Measurements from ENCODE around the gene KHDC4.

Gene KHDC4

DNA sequence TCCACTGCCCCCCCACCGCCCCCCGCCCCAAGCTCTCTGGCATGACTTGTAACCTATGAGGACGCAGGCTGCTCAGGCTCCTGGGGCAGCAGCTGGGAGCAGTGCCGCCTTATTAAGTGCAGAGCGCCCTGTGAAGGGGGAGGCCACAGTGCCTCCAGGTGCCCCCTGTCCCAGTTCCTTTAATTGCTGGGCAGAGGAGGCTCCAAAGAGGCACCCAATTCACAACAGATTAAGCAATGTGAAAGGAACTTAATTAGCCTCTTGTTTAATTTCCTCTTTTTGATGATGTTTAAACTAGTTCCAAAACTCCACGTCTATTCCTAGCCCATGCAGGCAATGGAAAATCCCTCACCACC, 10.2 kb upstream of the KHDC4 start (continued):
- TF ChIP-seq, protein P1, sequence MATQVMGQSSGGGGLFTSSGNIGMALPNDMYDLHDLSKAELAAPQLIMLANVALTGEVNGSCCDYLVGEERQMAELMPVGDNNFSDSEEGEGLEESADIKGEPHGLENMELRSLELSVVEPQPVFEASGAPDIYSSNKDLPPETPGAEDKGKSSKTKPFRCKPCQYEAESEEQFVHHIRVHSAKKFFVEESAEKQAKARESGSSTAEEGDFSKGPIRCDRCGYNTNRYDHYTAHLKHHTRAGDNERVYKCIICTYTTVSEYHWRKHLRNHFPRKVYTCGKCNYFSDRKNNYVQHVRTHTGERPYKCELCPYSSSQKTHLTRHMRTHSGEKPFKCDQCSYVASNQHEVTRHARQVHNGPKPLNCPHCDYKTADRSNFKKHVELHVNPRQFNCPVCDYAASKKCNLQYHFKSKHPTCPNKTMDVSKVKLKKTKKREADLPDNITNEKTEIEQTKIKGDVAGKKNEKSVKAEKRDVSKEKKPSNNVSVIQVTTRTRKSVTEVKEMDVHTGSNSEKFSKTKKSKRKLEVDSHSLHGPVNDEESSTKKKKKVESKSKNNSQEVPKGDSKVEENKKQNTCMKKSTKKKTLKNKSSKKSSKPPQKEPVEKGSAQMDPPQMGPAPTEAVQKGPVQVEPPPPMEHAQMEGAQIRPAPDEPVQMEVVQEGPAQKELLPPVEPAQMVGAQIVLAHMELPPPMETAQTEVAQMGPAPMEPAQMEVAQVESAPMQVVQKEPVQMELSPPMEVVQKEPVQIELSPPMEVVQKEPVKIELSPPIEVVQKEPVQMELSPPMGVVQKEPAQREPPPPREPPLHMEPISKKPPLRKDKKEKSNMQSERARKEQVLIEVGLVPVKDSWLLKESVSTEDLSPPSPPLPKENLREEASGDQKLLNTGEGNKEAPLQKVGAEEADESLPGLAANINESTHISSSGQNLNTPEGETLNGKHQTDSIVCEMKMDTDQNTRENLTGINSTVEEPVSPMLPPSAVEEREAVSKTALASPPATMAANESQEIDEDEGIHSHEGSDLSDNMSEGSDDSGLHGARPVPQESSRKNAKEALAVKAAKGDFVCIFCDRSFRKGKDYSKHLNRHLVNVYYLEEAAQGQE (tag by site-specific recombination; IDR thresholded peaks at IDR 0.05) = no peak
- TF ChIP-seq KLF9 (tag by site-specific recombination; IDR thresholded peaks at IDR 0.05; ENCODE audit: low read depth) = no peak

DNA sequence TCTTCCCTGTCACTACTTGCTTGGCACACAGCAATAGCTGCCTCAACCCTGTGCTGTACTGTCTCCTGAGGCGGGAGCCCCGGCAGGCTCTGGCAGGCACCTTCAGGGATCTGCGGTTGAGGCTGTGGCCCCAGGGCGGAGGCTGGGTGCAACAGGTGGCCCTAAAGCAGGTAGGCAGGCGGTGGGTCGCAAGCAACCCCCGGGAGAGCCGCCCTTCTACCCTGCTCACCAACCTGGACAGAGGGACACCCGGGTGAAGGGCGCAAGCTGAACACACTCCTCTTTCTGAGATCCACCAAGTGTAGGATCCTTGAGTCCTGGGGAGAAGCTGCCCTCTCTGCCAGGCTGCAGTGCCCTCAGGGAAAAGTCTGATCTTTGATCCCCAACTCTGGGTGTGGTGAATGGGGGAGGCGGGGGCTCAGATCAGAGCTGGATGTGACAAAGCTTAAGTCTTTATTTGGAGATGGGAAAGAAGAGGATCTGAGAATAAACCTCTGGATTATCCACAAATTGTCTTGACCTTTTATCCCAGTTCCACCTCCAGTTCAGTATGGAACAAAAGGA, 8.4 kb upstream of the KHDC4 start:
- CTCF ChIA-PET = interaction anchor here (0.6 to 1.9 kb wide), 5 partner anchors 10 to 179 kb away, joined by 3 to 6 read pairs (median 3); no protein-coding TSS in a partner anchor

DNA sequence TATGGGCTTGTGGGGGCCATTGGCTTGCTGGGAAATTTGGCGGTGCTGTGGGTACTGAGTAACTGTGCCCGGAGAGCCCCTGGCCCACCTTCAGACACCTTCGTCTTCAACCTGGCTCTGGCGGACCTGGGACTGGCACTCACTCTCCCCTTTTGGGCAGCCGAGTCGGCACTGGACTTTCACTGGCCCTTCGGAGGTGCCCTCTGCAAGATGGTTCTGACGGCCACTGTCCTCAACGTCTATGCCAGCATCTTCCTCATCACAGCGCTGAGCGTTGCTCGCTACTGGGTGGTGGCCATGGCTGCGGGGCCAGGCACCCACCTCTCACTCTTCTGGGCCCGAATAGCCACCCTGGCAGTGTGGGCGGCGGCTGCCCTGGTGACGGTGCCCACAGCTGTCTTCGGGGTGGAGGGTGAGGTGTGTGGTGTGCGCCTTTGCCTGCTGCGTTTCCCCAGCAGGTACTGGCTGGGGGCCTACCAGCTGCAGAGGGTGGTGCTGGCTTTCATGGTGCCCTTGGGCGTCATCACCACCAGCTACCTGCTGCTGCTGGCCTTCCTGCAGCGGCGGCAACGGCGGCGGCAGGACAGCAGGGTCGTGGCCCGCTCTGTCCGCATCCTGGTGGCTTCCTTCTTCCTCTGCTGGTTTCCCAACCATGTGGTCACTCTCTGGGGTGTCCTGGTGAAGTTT, 7.8 kb upstream of the KHDC4 start:
- TF ChIP-seq, protein P2, sequence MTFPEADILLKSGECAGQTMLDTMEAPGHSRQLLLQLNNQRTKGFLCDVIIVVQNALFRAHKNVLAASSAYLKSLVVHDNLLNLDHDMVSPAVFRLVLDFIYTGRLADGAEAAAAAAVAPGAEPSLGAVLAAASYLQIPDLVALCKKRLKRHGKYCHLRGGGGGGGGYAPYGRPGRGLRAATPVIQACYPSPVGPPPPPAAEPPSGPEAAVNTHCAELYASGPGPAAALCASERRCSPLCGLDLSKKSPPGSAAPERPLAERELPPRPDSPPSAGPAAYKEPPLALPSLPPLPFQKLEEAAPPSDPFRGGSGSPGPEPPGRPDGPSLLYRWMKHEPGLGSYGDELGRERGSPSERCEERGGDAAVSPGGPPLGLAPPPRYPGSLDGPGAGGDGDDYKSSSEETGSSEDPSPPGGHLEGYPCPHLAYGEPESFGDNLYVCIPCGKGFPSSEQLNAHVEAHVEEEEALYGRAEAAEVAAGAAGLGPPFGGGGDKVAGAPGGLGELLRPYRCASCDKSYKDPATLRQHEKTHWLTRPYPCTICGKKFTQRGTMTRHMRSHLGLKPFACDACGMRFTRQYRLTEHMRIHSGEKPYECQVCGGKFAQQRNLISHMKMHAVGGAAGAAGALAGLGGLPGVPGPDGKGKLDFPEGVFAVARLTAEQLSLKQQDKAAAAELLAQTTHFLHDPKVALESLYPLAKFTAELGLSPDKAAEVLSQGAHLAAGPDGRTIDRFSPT (tag by site-specific recombination; IDR thresholded peaks at IDR 0.05) = 0 out of 2 replicates have a peak, but pooled peaks have one; percentile 45
- no peak for TF ChIP-seq ZFP41 (tag by site-specific recombination; IDR thresholded peaks at IDR 0.05; ENCODE audit: borderline replicate concordance)
- Histone ChIP-seq H3K27ac (ENCODE audit: extremely low read depth, low read depth, low read length) (peak overlapping the region; percentile 81), H3K36me3 (ENCODE audit: control insufficient read depth in 2 of 2, insufficient read depth in 1 of 2, low read length in 2 of 2) (peaks cover 0 to 10% of the 10 kb centered on the region in 2 experiments; a peak in 1 of 3 replicates), H3K9me3 (ENCODE audit: control insufficient read depth, insufficient read depth, low read depth, low read length) (no peaks in the 10 kb centered on the region), H3K4me1 (ENCODE audit: control insufficient read depth, insufficient read depth, low read length) (peaks cover 19% of the 10 kb centered on the region), H3K4me3 (ENCODE audit: low read depth, low read length) (no peak overlapping the region)
- POLR2A ChIA-PET = interaction anchor here (1.2 to 2.1 kb wide), 3 partner anchors 34 to 110 kb away, joined by 3 to 12 read pairs (median 3); partner anchors contain the start of gene ARHGEF2
- CTCF ChIA-PET = interaction anchor here (0.6 to 0.8 kb wide), 2 partner anchors 10 to 137 kb away, joined by 3 read pairs; no protein-coding TSS in a partner anchor

More for the DNA sequence above, 8.4 kb upstream of the KHDC4 start:
- POLR2A ChIA-PET = interaction anchor here (1.0 to 1.2 kb wide), 3 partner anchors 10 to 109 kb away, joined by 3 to 4 read pairs (median 4); no protein-coding TSS in a partner anchor
- TF ChIP-seq ZNF560 (tag by site-specific recombination; IDR thresholded peaks at IDR 0.05; ENCODE audit: borderline replicate concordance) = no peak
- peak; percentile 97 for TF ChIP-seq SCRT2 (tag by site-specific recombination; IDR thresholded peaks at IDR 0.05)
- peak; percentile 80; the same call in 1 of the 2 replicates for TF ChIP-seq SCRT1 (tag by site-specific recombination; IDR thresholded peaks at IDR 0.05; ENCODE audit: borderline replicate concordance)
- Histone ChIP-seq H3K9me3 (ENCODE audit: control insufficient read depth, insufficient read depth, low read depth, low read length) (no peaks in the 10 kb centered on the region), H3K4me3 (ENCODE audit: low read depth, low read length) (no peak overlapping the region), H3K27ac (ENCODE audit: extremely low read depth, low read depth, low read length) (no peak overlapping the region), H3K4me1 (ENCODE audit: control insufficient read depth, insufficient read depth, low read length) (peaks cover 19% of the 10 kb centered on the region), H3K36me3 (ENCODE audit: control insufficient read depth in 2 of 2, insufficient read depth in 1 of 2, low read length in 2 of 2) (peaks cover 0 to 17% of the 10 kb centered on the region in 2 experiments; a peak in 2 of 3 replicates)

DNA sequence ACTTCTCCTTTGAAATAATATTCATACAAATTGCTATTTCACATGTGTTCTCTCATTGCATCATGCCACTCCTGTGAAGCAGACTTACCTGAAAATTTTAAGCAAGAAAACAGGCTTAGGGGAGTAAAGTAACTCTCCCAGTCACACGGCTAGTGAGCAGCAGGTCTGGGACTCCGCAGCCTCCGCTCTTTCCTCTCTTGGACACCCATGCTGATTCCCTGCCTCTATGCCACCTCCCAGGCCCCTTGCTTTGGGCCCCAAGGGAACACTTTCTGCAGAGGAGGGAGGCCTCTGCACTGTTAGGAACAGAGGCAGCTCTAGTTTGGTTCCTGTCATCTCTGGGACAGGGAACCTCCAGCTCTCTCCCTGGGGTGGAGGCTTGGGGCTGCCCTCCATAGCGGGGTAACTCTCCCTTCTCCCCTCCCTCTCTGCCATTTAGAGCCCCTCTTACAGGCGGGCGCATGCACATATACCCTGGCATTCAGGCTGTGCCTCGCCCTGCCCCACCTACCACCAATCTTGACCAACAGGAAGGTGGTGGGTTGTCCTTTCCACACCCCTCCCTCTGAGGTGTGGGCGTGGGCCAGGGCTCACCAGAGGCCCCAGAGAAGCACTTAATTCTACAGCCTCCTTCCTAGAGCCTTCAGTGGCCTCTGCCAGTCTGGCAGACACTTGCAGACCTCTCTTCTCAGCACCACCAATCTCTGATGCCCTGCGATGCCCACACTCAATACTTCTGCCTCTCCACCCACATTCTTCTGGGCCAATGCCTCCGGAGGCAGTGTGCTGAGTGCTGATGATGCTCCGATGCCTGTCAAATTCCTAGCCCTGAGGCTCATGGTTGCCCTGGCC, 7.0 kb upstream of the KHDC4 start, which contains the start of gene RXFP4:
TSS of gene RXFP4 (plus strand) at position 646 of the 852 bp plus-strand sequence. CDS start at position 718, 72 bp downstream.
- peaks cover 0 to 3% of the 10 kb centered on the region in 2 experiments; a peak in 1 of 3 replicates for H3K36me3 ChIP-seq (ENCODE audit: control insufficient read depth in 2 of 2, insufficient read depth in 1 of 2, low read length in 2 of 2)
- H3K4me1 ChIP-seq (ENCODE audit: control insufficient read depth, insufficient read depth, low read length) = peaks cover 19% of the 10 kb centered on the region
- no peaks in the 10 kb centered on the region for H3K9me3 ChIP-seq (ENCODE audit: control insufficient read depth, insufficient read depth, low read depth, low read length)
- H3K4me3 ChIP-seq (ENCODE audit: low read depth, low read length) = no peak within 1 kb of the TSS
- CTCF ChIA-PET = interaction anchor here (1.1 to 5.3 kb wide), 5 partner anchors 37 to 155 kb away, joined by 5 to 104 read pairs (median 10); partner anchors contain the start of gene ARHGEF2
- peak within 1 kb of the TSS; percentile 81 for H3K27ac ChIP-seq (ENCODE audit: extremely low read depth, low read depth, low read length)
- POLR2A ChIA-PET = interaction anchor here (1.1 to 2.1 kb wide), 6 partner anchors 9 to 48 kb away, joined by 3 to 12 read pairs (median 6); partner anchors contain the start of gene ARHGEF2
- TF ChIP-seq ZNF146 (tag by site-specific recombination; IDR thresholded peaks at IDR 0.05) = no peak
- TF ChIP-seq, protein P3, sequence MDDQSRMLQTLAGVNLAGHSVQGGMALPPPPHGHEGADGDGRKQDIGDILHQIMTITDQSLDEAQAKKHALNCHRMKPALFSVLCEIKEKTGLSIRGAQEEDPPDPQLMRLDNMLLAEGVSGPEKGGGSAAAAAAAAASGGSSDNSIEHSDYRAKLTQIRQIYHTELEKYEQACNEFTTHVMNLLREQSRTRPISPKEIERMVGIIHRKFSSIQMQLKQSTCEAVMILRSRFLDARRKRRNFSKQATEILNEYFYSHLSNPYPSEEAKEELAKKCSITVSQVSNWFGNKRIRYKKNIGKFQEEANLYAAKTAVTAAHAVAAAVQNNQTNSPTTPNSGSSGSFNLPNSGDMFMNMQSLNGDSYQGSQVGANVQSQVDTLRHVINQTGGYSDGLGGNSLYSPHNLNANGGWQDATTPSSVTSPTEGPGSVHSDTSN (CRISPR knock-in tag; IDR thresholded peaks at IDR 0.05) = no peak
- TF ChIP-seq ZNF239 (tag by site-specific recombination; IDR thresholded peaks at IDR 0.05) = no peak
- peak; percentile 6; the same call in 1 of the 2 replicates for TF ChIP-seq ZNF394 (tag by site-specific recombination; IDR thresholded peaks at IDR 0.05; ENCODE audit: borderline replicate concordance)
- TF ChIP-seq KLF8 (tag by site-specific recombination; IDR thresholded peaks at IDR 0.05) = no peak
- TF ChIP-seq ZBTB21 (tag by site-specific recombination; IDR thresholded peaks at IDR 0.05) = no peak
- TF ChIP-seq ZNF23 (tag by site-specific recombination; IDR thresholded peaks at IDR 0.05; ENCODE audit: borderline replicate concordance) = no peak
- peak; percentile 66; the same call in 1 of the 2 replicates for TF ChIP-seq KLF1 (tag by site-specific recombination; IDR thresholded peaks at IDR 0.05)
- 0 out of 2 replicates have a peak, but pooled peaks have one; percentile 3 for TF ChIP-seq ZNF843 (tag by site-specific recombination; IDR thresholded peaks at IDR 0.05)
- TF ChIP-seq ZNF571 (tag by site-specific recombination; IDR thresholded peaks at IDR 0.05) = no peak
- TF ChIP-seq ZNF510 (tag by site-specific recombination; IDR thresholded peaks at IDR 0.05; ENCODE audit: insufficient replicate concordance) = no peak

Measured in HEK293 (cell line).